GM19099 (cell line): ENCODE results near the gene DLG2.

ENCODE experiments used
- POLR2A ChIP-seq: IDR thresholded peaks from 3 replicates; pipeline ENCODE4 v1.6.1; 2011; ENCODE audit warnings: low read depth; ENCODE audit not compliant: insufficient read length; ENCODE audit errors: extremely low read depth

The DLG2 gene

DNA sequence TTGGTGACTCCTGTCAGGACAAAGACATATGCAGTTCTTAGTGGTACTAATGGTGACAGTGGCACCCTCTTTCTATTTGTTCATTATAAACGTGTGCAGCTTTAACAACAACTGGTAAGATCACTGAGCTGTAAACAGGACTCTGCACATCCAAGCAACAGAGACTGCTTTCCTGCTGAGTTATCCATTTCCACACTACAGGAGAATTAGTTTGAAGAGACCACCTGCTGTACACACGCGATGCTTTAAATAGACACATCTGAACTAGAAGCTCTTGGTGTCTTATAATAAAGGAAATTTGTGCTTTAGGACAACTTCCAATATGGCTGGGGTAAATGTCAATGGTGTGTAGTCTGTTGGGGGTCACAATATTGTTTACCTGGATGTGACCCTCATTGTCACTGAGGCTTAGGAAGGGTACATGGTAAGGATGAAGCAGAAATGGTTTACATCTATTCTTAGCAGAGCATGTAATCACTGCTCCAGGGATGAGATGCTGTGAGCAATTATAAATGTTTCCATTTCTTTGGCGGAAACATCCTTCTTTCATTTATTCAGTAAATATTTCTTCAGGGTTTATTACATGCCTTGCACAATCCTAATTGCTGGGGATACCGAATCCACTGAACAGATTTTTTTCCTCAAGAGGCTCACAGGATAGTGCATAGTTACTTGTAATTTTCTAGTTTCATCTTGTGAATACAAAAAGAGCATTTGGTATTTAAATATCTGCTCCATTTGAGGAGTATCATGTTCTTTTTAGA lies 1987.0 kb downstream of the DLG2 start:
- TF ChIP-seq POLR2A = no peak

DNA sequence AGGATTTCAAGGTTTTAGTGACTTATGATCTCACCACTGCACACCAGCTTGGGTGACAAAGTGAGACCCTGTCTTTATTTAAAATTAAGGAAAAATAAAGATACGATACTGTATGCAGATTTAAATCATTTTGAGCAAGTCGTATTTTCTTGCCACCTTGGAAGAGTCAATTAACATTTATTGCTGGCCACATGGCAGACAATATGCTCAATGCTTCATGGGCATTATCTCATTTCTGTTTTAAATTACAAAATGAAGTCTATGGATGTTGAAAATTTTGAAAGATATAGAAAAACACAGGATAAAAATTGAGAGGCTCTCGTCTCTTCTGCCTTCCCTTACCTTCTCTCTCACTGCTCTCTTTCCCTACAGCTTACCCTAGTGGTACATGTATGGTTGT lies 1992.0 kb downstream of the DLG2 start:
- no peak for TF ChIP-seq POLR2A

DNA sequence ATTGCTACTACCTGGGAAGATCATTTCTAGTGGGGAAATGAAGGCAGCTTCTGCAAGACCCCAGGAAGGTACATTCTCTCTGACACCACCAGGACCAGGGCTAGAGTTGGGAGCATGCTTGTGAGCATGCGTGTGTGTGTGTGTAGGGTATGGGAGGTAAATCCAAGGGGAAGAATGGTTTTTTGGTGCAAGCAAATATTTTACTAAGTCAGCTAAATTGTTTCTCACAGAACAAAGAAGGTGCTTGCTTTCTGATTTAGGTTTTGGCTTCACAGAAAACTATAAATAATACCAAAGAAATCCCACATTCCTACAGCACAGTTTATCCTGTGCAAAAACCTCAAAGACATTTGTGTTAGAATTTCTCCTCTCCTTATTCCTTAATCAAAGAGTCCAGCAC lies 1996.9 kb downstream of the DLG2 start:
- TF ChIP-seq POLR2A = no peak

DNA sequence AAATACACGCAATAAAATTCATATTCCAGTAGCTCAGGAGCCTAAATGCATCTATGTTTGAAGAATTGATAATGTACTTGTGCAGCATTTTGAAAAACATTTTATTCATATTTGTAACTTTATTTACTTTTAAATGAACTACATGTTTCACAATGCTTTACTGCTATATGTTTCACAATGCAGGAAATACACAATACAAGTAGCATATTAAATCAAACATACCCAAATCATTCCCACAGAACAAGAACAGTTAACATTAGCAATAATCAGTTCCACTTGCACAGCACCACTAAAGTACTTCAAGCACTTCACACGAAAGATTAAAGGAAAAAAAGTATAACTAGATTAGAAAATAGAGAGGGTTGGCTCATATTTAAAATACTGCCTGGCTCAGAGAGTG lies 1997.4 kb downstream of the DLG2 start:
- TF ChIP-seq POLR2A = no peak

DNA sequence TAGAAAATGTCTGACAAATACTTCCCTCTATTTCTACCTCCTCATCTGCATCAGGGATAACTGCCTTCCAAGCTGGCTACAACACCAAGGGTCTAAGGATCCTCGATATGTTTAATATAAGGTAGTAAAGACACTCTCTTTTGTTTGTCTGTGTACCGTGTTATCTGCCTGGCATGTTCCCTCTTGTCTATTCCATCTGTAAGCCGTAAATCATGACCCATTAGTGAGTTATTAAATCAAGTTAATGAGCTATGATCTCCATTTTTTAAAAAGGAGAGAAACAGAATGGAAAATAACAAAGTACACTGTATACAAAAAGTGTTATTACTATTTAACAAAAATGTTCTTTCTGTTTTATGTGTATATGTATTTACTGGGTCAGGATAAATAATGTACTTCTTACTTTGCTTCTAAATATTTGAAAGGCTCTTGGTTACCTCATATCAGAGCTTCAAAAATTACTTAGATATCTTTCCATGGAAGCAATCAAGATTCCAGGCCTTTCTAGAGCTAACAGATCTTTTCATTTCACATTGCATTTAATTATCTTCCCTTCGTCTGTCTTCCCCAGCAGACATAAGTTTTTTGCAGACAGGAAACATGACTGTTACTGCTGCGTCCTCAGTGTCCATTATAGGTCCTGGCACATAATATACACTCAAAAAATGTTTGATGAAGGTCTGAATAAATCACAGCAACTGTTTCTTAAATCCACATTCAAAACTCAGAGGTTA lies 1998.4 kb downstream of the DLG2 start:
- no peak for TF ChIP-seq POLR2A

DNA sequence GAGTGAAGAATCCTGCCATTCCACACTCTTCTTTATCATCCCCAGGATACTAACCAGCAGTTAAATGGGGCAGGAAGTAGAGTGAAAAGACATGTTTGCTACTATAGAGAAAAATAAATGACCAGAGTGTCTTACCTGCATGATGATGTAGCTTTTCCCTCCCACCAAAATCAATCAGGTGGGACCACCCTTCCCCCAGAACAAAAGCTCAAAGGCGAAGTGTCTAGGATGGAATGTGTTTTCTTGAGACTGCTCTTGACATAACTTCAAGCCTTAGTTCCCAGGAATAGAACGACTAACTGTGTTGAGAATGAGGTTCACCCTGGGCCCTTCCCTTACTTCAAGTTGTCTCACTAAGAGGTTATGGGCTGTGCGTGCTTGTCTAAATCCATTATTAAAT lies 2001.8 kb downstream of the DLG2 start:
- no peak for TF ChIP-seq POLR2A

DNA sequence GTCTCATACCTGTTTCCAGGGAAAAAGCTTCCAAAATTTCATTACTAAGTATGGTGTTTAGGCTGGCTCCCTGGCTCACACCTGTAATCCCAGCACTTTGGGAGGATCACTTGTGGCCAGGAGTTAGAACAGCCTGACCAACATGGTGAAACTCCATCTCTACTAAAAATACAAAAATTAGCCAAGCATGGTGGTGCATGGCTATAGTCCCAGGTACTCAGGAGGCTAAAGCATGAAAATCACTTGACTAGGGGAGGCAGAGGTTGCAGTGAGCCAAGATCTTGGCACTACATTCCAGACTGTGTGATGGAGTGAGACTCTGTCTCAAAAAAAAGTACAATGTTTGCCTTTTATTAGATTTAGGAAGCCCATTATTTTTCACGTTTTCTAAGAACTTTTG lies 2009.5 kb downstream of the DLG2 start:
- TF ChIP-seq POLR2A = no peak

DNA sequence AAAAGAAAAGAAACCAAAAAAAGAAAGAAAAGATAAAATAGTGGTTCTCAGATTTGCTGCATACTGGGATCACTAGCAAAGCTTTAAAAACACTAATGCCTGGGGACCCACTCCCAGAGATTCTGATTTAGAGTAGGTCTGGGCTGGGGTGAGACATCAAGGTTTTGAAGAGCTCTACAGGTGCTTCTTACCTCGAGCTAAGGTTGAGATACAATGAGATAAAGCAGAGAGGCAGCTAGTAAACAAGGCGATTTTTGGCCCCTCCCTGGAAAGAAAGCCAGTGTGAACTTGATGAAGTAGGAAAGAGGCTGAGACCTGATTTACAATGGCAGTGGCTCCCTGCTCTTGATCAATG lies 2013.4 kb downstream of the DLG2 start:
- TF ChIP-seq POLR2A = no peak

DNA sequence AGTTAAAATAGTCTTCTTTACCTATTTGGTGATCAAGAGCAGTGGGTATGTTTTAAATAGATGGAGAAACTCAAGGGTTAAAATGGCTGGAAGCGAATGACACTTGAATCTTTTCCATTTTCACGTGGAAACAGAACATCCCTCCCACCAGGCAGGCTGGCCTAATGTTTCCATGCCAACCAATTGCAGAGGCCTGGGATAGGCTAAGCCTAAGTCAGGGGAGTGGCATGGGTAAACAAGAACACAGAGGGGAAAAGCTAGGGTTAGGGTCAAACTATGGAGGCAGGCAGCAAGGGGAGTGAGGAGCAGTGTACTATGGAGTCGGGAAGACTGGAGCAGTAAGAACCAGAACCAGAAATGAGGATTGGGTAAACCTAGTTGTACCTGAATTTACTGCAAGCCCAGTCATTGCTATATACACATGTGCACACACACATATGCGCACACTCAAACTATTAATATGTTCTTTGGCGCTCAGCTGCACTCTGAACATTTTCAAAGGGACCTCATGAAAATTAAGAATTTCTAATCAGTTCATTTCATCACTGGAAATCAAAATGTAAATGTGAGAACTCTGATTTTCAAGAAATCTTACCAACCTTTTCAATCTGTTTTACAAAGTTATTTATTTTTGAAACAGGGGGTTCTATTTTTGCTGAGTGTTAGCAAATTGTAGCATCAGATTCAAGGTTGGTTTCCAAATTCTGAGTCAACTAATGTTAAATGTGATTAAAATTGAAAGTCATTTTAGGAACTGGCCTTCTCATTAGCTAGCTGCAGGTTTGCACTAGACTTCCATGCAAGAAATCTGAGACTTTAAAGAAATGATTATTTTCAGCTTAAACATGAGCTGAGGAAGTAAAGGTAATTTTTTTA lies 2014.0 kb downstream of the DLG2 start:
- no peak for TF ChIP-seq POLR2A

DNA sequence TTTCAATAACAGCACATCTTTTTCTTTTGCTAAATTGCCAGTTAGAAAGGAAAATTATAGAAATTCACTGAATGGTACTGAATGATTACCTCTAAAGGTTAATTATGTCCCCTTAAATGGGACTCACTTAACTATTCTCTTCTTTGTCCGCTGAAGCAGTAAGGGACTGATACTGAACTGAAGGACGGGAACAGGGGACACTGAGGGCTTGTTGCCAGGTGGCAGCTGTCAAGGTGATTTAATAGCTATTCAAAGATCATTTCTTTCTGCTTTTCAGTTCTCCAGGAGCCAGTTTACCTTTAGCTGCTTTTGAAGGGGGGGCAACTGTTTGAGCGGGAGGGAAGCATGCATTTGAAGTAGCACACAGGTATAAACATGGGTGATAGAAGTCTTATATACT lies 2015.5 kb downstream of the DLG2 start:
- TF ChIP-seq POLR2A = no peak

DNA sequence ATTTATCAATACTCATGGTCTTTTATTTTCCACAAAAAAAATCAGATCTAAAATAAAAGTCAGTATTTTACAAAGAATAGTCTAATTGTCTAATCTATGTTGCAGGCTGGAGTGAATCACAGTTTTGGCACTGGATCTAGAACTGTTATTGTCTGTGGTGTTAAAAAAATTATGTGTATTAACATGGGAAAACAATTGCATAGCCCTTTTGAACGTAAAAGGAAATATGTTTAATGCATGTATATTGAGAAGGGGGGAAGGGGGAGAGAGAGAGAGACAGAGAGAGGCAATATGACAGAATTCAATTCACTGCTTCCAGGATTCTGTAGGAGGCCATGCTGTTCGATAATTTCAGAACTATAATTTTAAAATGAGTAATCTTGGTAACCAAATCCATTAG lies 2016.1 kb downstream of the DLG2 start:
- no peak for TF ChIP-seq POLR2A

DNA sequence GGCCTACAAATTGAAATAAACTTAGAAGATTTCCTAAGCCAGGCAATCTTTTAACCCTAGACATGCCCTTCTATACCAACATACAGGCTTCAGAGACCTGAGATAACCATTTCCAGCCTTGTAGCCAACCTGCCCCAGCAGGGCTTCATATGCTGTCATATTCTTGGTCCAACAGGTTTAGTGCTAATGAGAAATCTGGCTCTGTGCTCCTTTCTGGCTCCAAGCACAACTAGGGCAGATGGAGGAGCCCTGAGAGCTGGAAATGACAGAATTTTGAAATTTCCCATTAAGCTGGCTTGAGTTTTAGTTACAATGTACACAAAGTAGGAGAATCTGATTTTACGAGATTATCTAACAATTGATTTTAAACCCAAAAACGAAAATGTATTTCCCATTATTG lies 2018.0 kb downstream of the DLG2 start:
- TF ChIP-seq POLR2A = no peak

DNA sequence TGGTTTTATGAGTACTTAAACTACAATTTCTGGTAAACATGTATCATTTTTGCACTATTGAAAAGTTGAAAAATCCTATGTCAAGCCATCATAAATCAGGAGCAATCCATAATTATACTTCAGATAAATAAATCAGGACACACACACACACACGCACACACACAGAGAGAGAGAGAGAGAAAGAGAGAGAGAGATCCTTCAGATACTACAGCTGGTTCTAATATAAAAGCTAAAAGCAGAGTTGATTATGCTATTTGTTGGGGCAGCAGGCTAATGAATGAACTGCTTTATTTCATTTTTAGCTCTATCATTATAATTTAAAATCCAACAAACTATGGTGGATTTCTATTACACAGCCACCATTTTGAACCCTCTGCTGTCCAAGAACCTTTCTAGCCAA lies 2018.6 kb downstream of the DLG2 start:
- TF ChIP-seq POLR2A = no peak

DNA sequence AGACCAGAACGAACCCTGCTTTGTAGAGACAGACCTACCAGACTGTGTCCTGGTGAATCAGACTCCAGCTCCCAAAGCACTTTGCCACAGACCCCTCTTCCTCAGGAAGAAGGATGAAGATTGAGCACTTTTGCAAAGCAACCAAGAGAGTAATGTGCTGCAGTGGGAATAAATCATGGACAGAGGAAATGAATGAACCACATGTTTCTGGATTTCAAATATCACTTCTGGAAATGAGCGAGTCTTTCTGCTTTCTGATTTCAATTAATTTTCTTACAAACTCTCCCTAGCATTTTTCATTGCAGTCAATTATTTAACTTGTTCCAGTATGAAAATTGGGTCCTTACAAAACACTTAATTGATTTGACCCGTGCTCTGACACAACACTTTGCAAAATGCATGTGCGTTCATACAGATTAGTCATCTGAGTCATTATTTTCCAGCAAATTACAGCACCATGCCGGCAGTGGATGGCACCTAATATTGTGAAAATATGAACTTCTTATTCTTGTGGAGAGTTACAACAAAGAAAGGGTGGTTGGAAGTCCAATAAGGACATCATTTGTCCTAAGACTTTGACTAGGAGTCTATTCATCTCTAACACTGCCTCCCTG lies 2025.1 kb downstream of the DLG2 start:
- TF ChIP-seq POLR2A = no peak

DNA sequence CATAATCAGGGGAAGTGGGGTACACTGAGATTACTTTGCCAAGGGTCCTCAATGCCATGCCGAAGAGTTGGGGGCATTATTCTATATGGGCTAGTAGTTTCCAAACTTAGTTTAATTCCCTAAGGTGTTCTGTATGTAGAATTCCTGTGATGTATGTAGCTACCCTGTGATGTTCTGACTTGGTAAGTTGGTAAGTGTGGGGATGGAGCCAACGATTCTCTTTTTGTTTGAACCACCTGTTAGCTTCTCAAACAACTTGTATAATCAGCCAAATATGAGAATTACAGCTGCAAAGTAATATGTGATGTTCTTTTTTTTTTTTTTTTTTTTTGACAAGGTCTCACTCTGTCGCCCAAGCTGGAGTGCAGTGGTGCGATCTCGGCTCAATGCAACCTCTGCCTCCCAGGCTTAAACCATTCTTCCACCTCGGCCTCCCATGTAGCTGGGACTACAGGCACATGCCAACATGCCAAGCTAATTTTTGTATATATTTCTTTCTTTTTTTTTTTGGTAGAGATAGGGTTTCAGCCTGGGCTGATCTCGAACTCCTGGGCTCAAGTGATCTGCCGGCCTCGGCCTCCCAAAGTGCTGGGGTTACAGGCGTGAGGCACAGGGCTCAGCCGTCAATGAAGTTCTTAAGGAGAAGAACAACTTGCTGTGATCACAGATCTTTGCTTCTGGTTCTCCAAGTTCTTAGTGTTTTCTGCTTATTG lies 2025.8 kb downstream of the DLG2 start:
- TF ChIP-seq POLR2A = no peak

DNA sequence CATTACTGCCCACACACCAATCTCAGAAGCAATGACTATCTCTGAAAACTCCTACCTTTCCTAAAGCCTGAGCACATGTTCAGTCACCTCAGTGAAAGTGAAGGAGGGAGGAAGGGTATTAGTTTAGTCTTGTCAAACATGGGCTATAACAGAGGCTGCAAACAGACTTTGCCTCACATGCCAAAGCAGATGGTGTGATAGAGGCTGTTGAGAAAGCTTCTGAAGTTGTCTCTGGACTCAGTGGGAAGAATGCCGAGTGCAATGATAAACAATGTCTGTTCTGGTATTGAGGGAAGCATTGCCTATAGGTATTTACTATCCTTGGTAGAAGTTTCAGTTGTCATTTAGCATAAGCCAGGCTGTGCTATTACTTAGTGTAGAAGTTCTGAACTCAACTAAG lies 2026.5 kb downstream of the DLG2 start:
- no peak for TF ChIP-seq POLR2A
